Measurements from ENCODE around the gene XIRP2. TPM values are rescaled to one million over a fixed set of nuclear protein-coding genes. Genes with fewer than 3 reads are reported as not detected.

The XIRP2 gene
- total RNA-seq, 1 donor from 2014 or later = 0.14 TPM

GRCh38 chr2:166895243-166895642 is 7.0 kb downstream of the XIRP2 start:
- Histone ChIP-seq H3K9me3 (no peaks in the 10 kb centered on the region), H3K4me3 (no peak overlapping the region), H3K4me1 (no peaks in the 10 kb centered on the region), H3K27ac (no peak overlapping the region), H3K27me3 (no peaks in the 10 kb centered on the region), H3K36me3 (no peaks in the 10 kb centered on the region)
- no peak for TF ChIP-seq CTCF (IDR thresholded peaks at IDR 0.05)
- no peak for ATAC-seq
- intact Hi-C loops (cut with DNase I) = no loop called here
- no peak for DNase-seq

GRCh38 chr2:166897666-166898065 is 9.4 kb downstream of the XIRP2 start:
- H3K9me3 ChIP-seq = no peaks in the 10 kb centered on the region
- TF ChIP-seq CTCF (IDR thresholded peaks at IDR 0.05) = no peak
- no peak overlapping the region for H3K4me3 ChIP-seq
- H3K27ac ChIP-seq = no peak overlapping the region
- no peak for ATAC-seq
- no peaks in the 10 kb centered on the region for H3K4me1 ChIP-seq
- DNase-seq = no peak
- intact Hi-C loops (cut with DNase I) = no loop called here
- H3K36me3 ChIP-seq = no peaks in the 10 kb centered on the region
- no peaks in the 10 kb centered on the region for H3K27me3 ChIP-seq

GRCh38 chr2:166899676-166900075 is 11.4 kb downstream of the XIRP2 start:
- intact Hi-C loops (cut with DNase I) = no loop called here
- no peak overlapping the region for H3K27ac ChIP-seq
- TF ChIP-seq CTCF (IDR thresholded peaks at IDR 0.05) = no peak
- H3K4me1 ChIP-seq = no peaks in the 10 kb centered on the region
- ATAC-seq (no peak), DNase-seq (no peak)
- H3K4me3 ChIP-seq = no peak overlapping the region
- H3K27me3 ChIP-seq = no peaks in the 10 kb centered on the region
- H3K36me3 ChIP-seq = no peaks in the 10 kb centered on the region
- H3K9me3 ChIP-seq = no peaks in the 10 kb centered on the region

GRCh38 chr2:166900700-166901099 is 12.4 kb downstream of the XIRP2 start:
- ATAC-seq = no peak
- H3K36me3 ChIP-seq = no peaks in the 10 kb centered on the region
- no peaks in the 10 kb centered on the region for H3K27me3 ChIP-seq
- H3K9me3 ChIP-seq = no peaks in the 10 kb centered on the region
- intact Hi-C loops (cut with DNase I) = no loop called here
- no peaks in the 10 kb centered on the region for H3K4me1 ChIP-seq
- no peak for DNase-seq
- no peak for TF ChIP-seq CTCF (IDR thresholded peaks at IDR 0.05)
- H3K27ac ChIP-seq = no peak overlapping the region
- no peak overlapping the region for H3K4me3 ChIP-seq

- intact Hi-C loops (cut with DNase I) = no loop called here
- Histone ChIP-seq H3K27me3 (no peaks in the 10 kb centered on the region), H3K27ac (no peak overlapping the region), H3K36me3 (no peaks in the 10 kb centered on the region), H3K4me1 (no peaks in the 10 kb centered on the region), H3K9me3 (no peaks in the 10 kb centered on the region), H3K4me3 (no peak overlapping the region)
- no peak for TF ChIP-seq CTCF (IDR thresholded peaks at IDR 0.05)
- DNase-seq = no peak
- ATAC-seq = no peak
Measured at GRCh38 chr2:166901336-166901735, 13.1 kb downstream of the XIRP2 start.

GRCh38 chr2:166916987-166917386 is 28.7 kb downstream of the XIRP2 start:
- no peaks in the 10 kb centered on the region for H3K36me3 ChIP-seq
- no peak overlapping the region for H3K4me3 ChIP-seq
- H3K4me1 ChIP-seq = no peaks in the 10 kb centered on the region
- no peaks in the 10 kb centered on the region for H3K9me3 ChIP-seq
- H3K27ac ChIP-seq = no peak overlapping the region
- ATAC-seq (no peak), DNase-seq (no peak)
- TF ChIP-seq CTCF (IDR thresholded peaks at IDR 0.05) = no peak
- intact Hi-C loops (cut with DNase I) = no loop called here
- no peaks in the 10 kb centered on the region for H3K27me3 ChIP-seq

Data from upper lobe of right lung (tissue), 1 donor.